Gastroesophageal sphincter (tissue), 4 donors: ENCODE results near the gene RALGPS2. TPM values are rescaled to one million over a fixed set of nuclear protein-coding genes. Genes with fewer than 3 reads are reported as not detected.

Source experiments
- ATAC-seq: fragments of 150-250 bp; one replicate; pipeline ENCODE4 v1.9.1; 2016; ENCODE audit warnings: mild to moderate bottlenecking, moderate library complexity
- H3K27ac ChIP-seq, 4 donors: fragments of 200-600 bp; sonication (generic) in 3 of 4; 1 replicate in 3 of 4; 2 replicates in 1 of 4; pipeline ENCODE4 v1.5.1; 2016 to 2019
- H3K27me3 ChIP-seq: fragments of 200-600 bp; sonication (generic); one replicate; pipeline ENCODE4 v1.5.1; 2019
- H3K36me3 ChIP-seq, 2 donors: fragments of 200-600 bp; sonication (generic); one replicate each; pipeline ENCODE4 v1.5.1; 2019; ENCODE audit warnings: control low read depth in 1 of 2
- H3K4me1 ChIP-seq, 3 donors: fragments of 200-600 bp; sonication (generic); 1 replicate in 2 of 3; 2 replicates in 1 of 3; pipeline ENCODE4 v1.5.1; 2016 to 2019; ENCODE audit warnings: control low read depth in 2 of 3
- H3K4me3 ChIP-seq, 2 donors: fragments of 200-600 bp; sonication (generic); one replicate each; pipeline ENCODE4 v1.5.1; 2019; ENCODE audit warnings: mild to moderate bottlenecking in 1 of 2, moderate library complexity in 1 of 2
- H3K9me3 ChIP-seq, 3 donors: fragments of 200-600 bp; sonication (generic); one replicate each; pipeline ENCODE4 v1.5.1; 2017 to 2019; ENCODE audit warnings: control low read depth in 2 of 3
- CTCF ChIP-seq, 4 experiments: fragments of 200-600 bp in 2 of 4; fragments of 450-650 bp in 2 of 4; sonication (generic) in 1 of 4; IDR thresholded peaks; one replicate each; pipeline ENCODE4 v1.5.1; 2017 to 2019; ENCODE audit warnings: antibody characterized with exemption in 4 of 4, mild to moderate bottlenecking in 2 of 4, moderate library complexity in 2 of 4
- EP300 ChIP-seq: sonication (generic); formaldehyde crosslinking; IDR thresholded peaks from one replicate; pipeline ENCODE4 v1.6.1; 2017; ENCODE audit warnings: antibody characterized with exemption, mild to moderate bottlenecking
- POLR2A ChIP-seq, 2 donors: fragments of 450-650 bp; IDR thresholded peaks; one replicate each; pipeline ENCODE4 v1.6.1; 2017; ENCODE audit warnings: antibody characterized with exemption in 2 of 2, mild to moderate bottlenecking in 2 of 2, moderate library complexity in 1 of 2
- POLR2AphosphoS5 ChIP-seq: sonication (generic); formaldehyde crosslinking; IDR thresholded peaks from one replicate; pipeline ENCODE4 v1.6.1; 2017; ENCODE audit warnings: antibody characterized with exemption
- WGBS, 2 donors: methylation state at CpG; one replicate each; pipeline ENCODE4 v1.1.5; 2018; ENCODE audit warnings: low coverage in 1 of 2; 5-methylcytosine and 5-hydroxymethylcytosine counted together
- total RNA-seq, 4 donors: library from RNA; depleted of rRNA; stranded (reverse); fragments of >200 nt; gene quantifications; one replicate each; pipeline ENCODE4 v1.1.0, GENCODE V29; 2016

Gene RALGPS2
- total RNA-seq, 4 donors from 2014 or later: 12.0 to 17.7 (median 15.1) TPM

- H3K4me1 ChIP-seq: peaks cover 7 to 30% (median 10%) of the 10 kb centered on the region in 3 donors
- no peaks in the 10 kb centered on the region for H3K27me3 ChIP-seq
- H3K9me3 ChIP-seq: no peaks in the 10 kb centered on the region
- WGBS, 2 donors: 84 to 100% methylated on average over 1 to 2 of the region's 2 CpGs
- no peak overlapping the region for H3K4me3 ChIP-seq
- H3K27ac ChIP-seq: no peak overlapping the region
- H3K36me3 ChIP-seq: peaks cover 0 to 3% of the 10 kb centered on the region in 2 donors
- TF ChIP-seq POLR2A (IDR thresholded peaks at IDR 0.05): no peak
- TF ChIP-seq POLR2AphosphoS5: no peak
- no peak for TF ChIP-seq CTCF (IDR thresholded peaks at IDR 0.05)
- TF ChIP-seq EP300: no peak
- no peak for ATAC-seq
Observed at GRCh38 chr1:178921499-178921898, 196.5 kb downstream of the RALGPS2 start.

- no peak for ATAC-seq
- no peaks in the 10 kb centered on the region for H3K9me3 ChIP-seq
Observed at GRCh38 chr1:178923512-178923911, 198.5 kb downstream of the RALGPS2 start.

GRCh38 chr1:178926046-178926445, 201.0 kb downstream of the RALGPS2 start:
- 75 to 89% methylated on average over 1 of the region's 1 CpG for WGBS, 2 donors
- Histone ChIP-seq H3K9me3 (no peaks in the 10 kb centered on the region), H3K4me1 (peaks cover 7 to 42% (median 18%) of the 10 kb centered on the region in 3 donors), H3K36me3 (no peaks in the 10 kb centered on the region), H3K27ac (peak overlapping the region in 3 of 4 donors; percentile 22 to 93 (median 34)), H3K4me3 (no peak overlapping the region), H3K27me3 (no peaks in the 10 kb centered on the region)
- TF ChIP-seq POLR2A (IDR thresholded peaks at IDR 0.05): no peak
- no peak for TF ChIP-seq POLR2AphosphoS5
- no peak for ATAC-seq

More at GRCh38 chr1:178923512-178923911, 198.5 kb downstream of the RALGPS2 start:
- Histone ChIP-seq H3K27me3 (no peaks in the 10 kb centered on the region), H3K27ac (no peak overlapping the region), H3K4me3 (no peak overlapping the region), H3K4me1 (peaks cover 7 to 29% (median 10%) of the 10 kb centered on the region in 3 donors), H3K36me3 (no peaks in the 10 kb centered on the region)
- 84 to 100% methylated on average over 2 of the region's 2 CpGs for WGBS, 2 donors
- TF ChIP-seq POLR2A (IDR thresholded peaks at IDR 0.05) (no peak), CTCF (IDR thresholded peaks at IDR 0.05) (no peak), EP300 (no peak), POLR2AphosphoS5 (no peak)

- ATAC-seq: no peak
- 22 to 81% methylated on average over 1 to 4 of the region's 4 CpGs for WGBS, 2 donors
- peak overlapping the region in 3 of 4 donors; percentile 11 to 93 (median 22) for H3K27ac ChIP-seq
Observed at GRCh38 chr1:178927003-178927402, 202.0 kb downstream of the RALGPS2 start.

GRCh38 chr1:178928041-178928440, 203.0 kb downstream of the RALGPS2 start:
- Histone ChIP-seq H3K27me3 (no peaks in the 10 kb centered on the region), H3K27ac (peak overlapping the region; percentile 77 to 93 (median 88)), H3K4me1 (peaks cover 18 to 60% (median 27%) of the 10 kb centered on the region in 3 donors), H3K36me3 (no peaks in the 10 kb centered on the region), H3K4me3 (no peak overlapping the region), H3K9me3 (no peaks in the 10 kb centered on the region)
- no peak for ATAC-seq
- TF ChIP-seq POLR2AphosphoS5 (no peak), CTCF (IDR thresholded peaks at IDR 0.05) (no peak), POLR2A (IDR thresholded peaks at IDR 0.05) (no peak), EP300 (no peak)
- 90 to 93% methylated on average over 3 to 4 of the region's 4 CpGs for WGBS, 2 donors

More at GRCh38 chr1:178927003-178927402, 202.0 kb downstream of the RALGPS2 start:
- H3K4me1 ChIP-seq: peaks cover 13 to 52% (median 20%) of the 10 kb centered on the region in 3 donors
- H3K27me3 ChIP-seq: no peaks in the 10 kb centered on the region
- H3K9me3 ChIP-seq: no peaks in the 10 kb centered on the region
- TF ChIP-seq POLR2AphosphoS5 (no peak), POLR2A (IDR thresholded peaks at IDR 0.05) (no peak), EP300 (no peak), CTCF (IDR thresholded peaks at IDR 0.05) (no peak)
- H3K36me3 ChIP-seq: no peaks in the 10 kb centered on the region
- no peak overlapping the region for H3K4me3 ChIP-seq
